ENCODE measurements around the gene KCNG4.

DNA sequence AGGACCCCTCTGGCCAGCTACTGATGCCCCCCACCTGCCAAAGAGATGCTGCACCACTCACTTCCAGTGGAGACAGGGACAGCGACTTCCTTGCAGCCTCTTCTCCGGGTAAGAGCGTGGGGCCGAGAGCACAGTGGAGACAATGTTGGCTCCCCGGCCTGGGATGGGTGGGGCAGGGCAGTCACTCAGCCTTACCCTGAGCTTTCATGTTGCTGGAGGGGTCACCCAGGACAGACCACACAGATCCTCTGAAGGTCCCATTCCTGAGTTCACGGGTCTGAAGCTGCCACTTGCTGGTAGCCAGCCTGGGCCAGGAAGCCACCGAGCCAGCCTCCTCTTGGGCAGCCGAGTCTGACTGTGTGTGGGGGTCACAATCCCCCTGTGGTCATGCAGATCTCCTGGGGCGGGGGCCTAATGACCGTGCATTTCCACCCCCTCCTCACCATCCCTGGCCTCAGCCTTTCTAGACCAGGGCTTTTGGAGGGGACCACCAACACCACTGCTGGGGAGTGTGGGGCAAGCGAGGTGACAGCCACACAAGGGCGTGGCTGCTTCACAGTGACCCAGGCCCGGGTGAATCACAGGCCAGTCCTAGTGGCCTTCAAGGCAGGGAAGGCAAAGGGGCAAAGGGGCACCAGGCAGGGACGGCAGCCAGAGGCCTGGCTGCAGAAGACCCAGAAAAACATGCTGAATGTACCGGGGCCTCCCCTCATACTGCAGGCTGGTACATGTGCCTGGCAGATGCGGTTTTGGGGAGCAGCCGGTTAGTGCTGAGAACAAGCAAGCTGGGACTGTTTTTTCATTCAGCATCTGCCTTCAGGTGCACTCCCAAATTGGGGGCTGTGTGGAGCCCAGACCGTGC is 63.4 kb downstream of the KCNG4 start:
- no peak for TF ChIP-seq POLR2AphosphoS5 (IDR thresholded peaks at IDR 0.05; ENCODE audit: low read depth, low read length)
- TF ChIP-seq, protein P1, sequence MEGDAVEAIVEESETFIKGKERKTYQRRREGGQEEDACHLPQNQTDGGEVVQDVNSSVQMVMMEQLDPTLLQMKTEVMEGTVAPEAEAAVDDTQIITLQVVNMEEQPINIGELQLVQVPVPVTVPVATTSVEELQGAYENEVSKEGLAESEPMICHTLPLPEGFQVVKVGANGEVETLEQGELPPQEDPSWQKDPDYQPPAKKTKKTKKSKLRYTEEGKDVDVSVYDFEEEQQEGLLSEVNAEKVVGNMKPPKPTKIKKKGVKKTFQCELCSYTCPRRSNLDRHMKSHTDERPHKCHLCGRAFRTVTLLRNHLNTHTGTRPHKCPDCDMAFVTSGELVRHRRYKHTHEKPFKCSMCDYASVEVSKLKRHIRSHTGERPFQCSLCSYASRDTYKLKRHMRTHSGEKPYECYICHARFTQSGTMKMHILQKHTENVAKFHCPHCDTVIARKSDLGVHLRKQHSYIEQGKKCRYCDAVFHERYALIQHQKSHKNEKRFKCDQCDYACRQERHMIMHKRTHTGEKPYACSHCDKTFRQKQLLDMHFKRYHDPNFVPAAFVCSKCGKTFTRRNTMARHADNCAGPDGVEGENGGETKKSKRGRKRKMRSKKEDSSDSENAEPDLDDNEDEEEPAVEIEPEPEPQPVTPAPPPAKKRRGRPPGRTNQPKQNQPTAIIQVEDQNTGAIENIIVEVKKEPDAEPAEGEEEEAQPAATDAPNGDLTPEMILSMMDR (IDR thresholded peaks at IDR 0.05): no peak
- no peak for TF ChIP-seq SIN3A (IDR thresholded peaks at IDR 0.05; ENCODE audit: borderline replicate concordance, insufficient read depth, low read depth, low read length)
